GM15510 (cell line): Measurements from ENCODE around the gene AZIN2.

Experiments used
- POLR2A ChIP-seq: IDR thresholded peaks from 3 replicates; pipeline ENCODE4 v1.6.1; 2011; ENCODE audit warnings: borderline replicate concordance; ENCODE audit not compliant: insufficient read length; ENCODE audit errors: extremely low read depth

The AZIN2 gene

DNA sequence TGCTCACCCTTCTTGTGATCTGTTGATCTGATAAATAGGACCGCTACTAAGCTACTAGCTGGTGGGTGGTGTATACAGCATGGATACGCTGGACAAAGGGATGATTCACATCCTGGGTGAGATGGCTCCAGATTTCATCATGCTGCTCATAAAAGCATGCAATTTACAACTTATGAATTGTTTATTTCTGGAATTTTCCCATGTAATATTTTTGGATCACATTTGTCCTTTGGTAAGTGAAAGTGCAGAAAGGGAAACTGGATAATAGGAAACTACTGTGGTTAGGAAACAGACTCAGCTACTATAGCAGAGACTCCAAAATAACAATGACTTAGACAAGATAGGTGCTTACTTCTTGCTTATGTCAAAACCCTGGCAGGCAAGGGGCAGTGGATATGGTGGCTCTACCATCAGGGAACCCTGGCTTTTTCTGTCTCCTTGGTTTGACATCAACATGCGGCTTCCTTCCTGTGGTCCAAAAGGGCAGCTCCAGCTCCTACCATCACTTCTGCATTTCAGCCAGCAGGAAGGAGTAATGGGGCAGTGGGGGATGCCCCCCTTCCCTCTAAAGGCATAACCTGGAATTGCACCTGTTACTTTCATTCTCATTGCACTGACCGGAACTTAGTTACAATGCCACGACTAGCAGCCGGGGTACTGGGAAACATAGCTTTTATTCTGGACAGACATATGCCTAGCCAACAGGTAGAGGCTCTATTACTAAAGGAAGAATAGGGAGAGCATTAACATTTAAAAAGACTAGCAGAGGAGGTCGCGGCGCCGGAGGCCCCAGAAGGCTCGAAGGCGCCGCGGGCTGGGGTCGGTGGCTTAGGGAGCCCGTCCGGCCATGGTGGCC is 30.5 kb upstream of the AZIN2 start:
- TF ChIP-seq POLR2A: no peak

DNA sequence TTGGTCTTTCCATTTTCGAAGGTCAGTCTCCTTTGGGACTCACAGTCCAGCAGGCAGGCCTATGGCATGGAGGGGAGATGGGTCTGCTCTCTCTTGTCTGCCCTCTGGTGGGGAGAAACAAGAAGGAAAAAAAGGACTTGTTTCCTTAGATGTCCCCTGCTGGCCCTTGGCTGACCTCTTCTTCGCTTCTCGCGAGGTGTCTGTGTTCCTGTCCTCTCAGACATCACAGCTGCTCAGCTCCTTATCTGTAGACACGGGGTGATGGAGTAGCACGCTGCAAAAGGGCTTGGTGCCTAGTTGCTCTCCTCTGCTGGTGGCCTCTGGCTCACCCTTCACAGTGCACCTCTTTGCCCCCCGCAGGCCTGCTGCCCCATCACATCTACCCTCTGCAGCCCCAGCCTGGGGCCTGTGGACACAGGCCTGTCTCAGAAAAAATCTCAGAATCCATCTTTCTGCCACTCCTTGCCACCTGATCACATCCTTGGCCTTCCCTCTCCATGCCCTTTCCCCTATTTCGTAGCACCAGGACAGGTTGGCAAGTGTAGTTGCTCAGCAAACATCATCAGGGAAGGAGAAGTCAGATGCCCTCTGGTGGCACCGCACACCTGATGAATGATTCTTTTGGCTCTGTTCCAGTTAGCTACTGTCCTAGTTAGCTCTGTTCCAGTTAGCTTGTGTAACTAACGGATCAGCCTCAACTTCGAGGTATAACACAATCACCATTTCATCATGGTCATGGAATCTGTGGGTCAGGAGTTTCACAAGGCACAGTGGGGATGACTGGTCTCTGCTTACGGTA is 25.5 kb upstream of the AZIN2 start:
- TF ChIP-seq POLR2A: no peak

DNA sequence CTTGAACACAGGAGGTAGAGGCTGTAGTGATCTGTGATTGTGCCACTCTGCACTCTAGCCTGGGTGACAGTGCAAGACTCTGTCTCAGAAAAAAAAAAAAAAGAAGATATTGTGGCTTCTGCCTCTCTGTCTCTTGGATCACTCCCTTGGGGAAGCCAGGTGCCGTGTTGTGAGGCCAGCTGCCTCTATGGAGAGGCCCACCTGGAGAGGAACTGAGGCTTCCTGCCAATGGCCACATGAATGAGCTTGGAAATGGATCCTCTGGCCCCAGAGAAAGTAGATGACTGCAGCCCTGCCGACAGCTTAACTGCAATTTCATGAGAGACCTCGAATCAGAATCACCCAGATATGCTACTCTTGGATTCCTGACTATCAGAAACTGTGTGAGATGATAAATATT is 24.5 kb upstream of the AZIN2 start:
- no peak for TF ChIP-seq POLR2A

DNA sequence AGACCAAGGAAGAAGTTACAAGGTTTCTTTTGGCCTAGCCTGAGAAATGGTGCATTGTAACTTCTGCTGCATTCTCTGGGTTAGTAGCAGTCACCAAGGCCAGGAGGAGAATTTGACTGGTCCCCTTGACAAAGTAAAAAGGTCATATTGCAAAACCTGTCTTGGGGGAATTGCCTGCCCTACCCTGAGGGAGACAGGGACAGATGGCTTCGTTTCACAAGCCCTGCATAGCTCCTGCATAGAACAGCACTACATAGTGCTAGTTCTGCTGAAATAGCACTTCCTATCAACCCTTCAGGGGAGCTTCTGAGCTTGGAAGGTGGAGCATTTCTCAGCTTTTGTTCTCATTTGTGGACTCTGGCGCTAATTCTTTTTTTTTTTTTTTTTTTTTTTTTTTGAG is 23.9 kb upstream of the AZIN2 start:
- TF ChIP-seq POLR2A: no peak

DNA sequence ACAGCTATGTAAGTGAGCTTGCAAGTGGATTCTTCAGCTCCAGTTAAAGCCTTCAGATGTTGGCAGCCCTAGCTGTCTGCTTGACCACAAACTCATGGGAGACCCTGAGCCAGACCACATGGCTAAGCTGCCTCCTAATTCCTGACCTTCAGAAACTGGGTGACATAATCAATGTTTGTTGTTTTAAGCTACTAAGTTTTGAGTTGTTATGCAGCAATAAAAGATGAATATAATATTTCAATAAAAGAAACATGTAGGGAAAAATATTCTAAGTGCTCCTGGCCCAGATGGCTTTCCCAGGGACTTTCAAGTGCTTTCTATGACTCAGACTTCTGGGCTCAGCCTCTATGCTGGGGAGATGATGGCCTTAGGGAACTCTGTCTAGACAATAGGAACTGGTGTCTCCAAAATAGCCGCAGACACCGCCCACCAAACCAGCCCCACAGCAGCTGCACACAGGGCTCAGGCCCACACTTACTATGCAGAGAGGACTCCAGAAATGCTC is 20.3 kb upstream of the AZIN2 start:
- no peak for TF ChIP-seq POLR2A

DNA sequence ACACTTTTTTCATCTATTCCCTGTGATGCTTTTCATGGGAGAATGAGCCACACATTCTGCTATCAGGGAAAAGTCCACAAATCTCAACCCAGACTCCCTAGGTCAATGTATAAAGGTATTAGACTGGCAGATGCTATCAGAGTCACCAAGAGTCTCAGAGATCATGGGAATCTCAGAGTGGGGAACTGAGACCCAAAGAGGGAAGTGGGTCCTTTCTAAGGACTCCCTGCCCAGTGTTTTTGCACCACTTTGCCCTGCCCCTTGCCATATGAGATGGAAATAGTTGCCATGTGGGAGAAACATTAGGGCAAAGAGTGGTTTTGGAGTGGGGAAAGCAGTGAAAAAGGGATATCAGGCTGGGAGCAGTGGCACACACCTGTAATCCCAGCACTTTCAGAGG is 19.1 kb upstream of the AZIN2 start:
- no peak for TF ChIP-seq POLR2A

DNA sequence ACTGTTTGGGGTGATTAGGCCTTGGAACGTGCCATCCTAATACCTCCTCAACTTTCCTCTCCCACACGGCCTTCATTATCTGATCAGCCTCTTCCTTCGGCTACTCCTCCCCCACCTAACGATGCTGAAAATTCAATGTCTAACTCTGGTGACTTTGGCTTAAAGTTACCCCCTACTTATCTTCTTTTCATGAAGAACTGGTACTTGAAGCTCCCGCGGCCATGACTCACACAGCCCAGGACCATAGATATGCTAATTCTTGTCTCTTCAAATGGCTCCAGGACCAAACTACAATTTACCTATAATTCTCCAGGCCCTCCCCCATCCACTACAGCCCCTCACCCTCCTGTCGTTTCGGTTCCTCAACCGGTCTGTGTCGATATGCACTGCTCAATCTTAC is 15.7 kb upstream of the AZIN2 start:
- TF ChIP-seq POLR2A: no peak

DNA sequence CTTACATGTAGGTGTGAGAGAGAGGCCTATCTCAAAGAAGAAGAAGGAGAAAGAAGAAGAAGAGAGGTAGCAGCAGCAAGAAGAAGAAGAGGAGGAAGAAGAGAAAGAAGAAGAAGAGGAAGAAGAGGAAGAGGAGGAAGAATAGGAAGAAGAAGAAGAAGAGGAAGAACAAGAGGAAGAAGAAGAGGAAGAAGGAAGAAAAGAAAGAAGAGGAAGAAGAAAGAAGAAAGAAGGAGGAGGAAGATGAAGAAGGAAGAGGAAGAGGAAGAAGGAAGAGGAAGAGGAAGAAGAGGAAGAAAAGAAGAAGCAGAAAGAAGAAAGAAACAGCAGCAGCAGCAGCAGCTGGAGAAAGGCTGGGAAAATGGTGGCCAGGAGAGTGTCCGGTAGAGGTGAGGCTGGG is 10.3 kb upstream of the AZIN2 start:
- TF ChIP-seq POLR2A: no peak

DNA sequence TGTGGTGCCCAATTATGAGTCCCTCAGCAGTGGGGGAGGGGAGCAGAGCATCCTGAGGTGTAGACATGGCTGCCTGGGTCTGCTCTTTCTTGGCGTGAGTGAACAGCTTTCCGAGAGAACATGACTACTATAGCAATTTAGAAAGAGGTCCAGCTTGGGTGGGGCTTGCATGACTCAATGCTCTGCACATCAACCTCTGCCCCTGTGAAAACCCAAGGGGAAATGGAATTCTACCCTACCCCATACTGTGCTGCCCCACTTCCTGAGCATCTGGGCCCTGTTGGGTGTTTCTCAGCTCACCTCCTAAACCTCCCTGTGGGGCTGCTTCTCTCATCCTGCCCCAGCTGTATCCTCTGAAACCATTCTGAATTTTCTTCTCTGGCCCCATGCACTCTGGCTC is 8.2 kb upstream of the AZIN2 start:
- TF ChIP-seq POLR2A: no peak

DNA sequence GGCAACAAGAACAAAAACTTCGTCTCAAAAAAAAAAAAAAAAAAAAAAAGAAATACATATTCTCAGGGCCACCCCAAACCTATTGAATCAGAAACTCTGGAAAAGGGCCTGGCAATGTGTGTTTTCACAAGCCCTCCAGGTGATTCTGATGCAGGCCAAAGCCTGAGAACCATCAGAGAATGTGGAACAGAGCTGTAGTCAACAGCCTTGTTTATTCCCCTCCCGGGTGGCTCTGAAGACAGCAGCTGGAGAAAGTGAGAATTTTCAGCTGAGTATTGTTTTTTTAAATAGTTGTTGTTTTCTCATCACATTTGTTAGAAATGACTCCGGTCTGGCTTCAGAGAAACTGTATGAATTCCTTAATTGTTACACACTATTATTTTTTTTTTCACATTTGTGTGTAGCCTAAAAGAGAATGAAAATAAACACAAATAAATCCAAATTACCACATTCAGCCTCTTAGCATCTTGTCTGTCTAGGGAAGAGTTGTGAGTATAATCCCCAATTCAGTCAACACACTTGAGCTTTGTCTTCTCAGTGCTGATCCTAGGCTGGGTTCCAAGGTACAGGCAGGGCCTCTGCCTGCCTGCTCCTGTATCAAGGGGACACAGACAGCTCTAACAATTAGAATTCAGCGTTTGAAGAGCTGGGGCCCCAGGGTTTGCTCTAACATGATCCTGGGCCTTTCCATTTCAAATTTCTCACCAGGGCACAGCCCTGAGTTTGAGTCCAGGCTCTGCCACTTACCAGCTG is 6.6 kb upstream of the AZIN2 start:
- TF ChIP-seq POLR2A: no peak

DNA sequence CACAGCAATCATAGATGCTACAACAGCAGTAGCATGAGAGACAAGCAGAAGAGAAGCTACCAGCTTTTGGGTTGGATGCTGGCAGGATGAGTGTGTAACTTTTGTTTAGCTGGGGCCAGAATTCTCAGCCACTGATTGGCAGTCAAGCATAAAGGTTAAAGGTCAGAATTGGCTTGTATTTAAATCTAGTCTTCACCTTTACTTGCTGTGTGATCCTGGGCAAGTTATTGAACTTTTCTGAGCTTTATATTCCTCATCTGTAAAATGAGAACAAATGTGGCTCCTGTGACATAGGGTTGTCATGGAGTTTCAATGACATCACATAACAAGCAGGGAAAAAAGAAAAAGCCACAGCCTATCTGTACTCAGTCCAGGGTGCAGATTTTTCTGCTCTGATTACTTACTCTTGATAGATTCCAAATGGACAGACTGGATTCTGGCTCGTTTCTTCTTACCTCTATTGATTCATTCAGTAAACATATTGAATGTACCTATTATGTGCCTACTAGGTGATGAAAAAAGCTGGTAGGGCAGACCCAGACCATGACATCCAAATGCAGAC is 2.8 kb upstream of the AZIN2 start:
- no peak for TF ChIP-seq POLR2A

DNA sequence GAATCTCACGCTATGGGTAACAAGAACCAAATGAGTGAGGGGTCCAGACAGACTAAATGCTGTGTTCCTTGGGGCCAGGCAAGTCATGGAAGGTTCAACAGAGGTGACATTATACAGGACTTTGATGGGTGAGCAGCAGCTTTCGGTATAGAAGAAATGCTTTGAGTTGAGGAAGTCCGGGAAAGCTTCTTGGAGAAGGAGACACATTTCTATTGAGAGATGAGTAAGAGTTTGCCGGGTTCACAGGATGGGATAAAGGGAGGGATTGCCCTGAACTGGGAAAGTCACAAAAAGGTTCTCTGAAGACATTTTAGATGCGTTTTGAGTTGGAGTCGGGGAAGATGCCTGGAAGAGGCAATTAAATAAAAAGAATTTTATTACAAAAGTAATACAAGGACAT is 580 bp upstream of the AZIN2 start:
- TF ChIP-seq POLR2A: no peak

DNA sequence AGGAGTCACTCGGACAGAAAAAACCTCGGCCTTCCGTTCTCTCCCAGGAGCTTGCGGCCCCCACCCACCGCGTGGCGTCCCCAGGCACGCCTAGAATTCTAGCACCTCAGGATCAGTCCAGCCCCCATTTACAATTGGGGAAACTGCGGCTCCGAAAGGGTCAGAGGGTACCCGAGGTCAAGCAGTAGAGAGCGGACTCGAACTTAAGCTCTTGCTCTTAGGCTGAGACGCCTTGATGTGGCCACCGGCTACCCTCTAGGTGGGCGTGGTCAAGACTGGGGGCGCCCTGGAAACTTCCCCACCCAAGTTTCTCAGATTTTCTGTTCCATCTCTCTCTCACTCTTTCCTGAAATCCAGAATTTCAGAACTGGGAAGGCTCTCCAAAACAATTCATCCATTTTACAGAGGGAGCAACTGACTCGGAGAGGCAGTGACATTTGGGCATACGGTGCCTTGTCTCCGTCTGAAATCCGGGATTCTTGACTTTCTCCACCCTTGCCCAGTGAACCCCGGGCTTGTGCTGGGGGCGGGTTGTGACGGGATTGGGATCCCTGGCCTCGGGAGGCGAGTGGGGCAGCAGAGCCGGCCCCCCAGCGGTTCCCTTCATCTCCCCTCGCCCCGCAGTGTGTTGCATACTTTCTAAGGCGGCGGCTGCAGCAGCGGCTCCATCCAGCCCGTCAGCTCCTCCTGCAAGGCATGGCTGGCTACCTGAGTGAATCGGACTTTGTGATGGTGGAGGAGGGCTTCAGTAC is 777 bp downstream of the AZIN2 start:
- no peak for TF ChIP-seq POLR2A

DNA sequence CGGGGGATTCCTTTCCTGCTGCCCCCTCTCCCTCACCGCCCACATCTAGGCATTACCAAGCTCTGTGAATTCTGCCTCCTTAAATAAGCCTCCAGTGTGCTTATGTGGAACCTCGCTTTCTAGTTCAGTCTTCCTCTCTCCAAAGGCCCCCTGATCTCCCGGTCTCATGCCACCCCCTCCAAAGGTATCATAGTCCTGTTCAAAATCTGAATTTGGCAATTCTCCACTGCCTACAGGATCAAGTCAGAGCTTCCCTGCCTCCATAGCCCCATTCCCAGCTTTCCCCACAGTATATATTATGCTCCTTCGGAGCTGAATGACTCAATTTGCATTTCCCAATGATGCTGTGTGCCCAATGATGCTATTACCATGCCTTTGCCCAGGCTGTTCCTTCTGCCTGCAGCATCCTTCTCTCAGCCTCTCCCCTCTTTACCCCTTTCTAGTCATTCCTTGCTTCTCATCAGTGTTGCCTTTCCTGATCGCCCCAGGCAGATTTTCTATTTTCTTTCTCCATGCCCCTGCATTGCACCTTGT is 1.7 kb downstream of the AZIN2 start:
- TF ChIP-seq POLR2A: no peak
